GM19438 (cell line): ENCODE data around the gene CACNA1G.

Experiments used
- ATAC-seq: cut with Tn5 transposase; IDR thresholded peaks from one replicate; pipeline ENCODE4 v1.9.1; 2021; ENCODE audit warnings: low read depth; ENCODE audit not compliant: unreplicated experiment

CACNA1G gene

GRCh38 chr17:50665838-50666237 lies 105.3 kb downstream of the CACNA1G start:
- no peak for ATAC-seq

GRCh38 chr17:50666316-50666715 lies 105.8 kb downstream of the CACNA1G start:
- ATAC-seq: no peak

GRCh38 chr17:50667259-50668024 lies 106.9 kb downstream of the CACNA1G start:
- no peak for ATAC-seq

GRCh38 chr17:50668025-50668837 lies 107.7 kb downstream of the CACNA1G start:
- ATAC-seq: no peak

- no peak for ATAC-seq
Measured at GRCh38 chr17:50668838-50669581, 108.5 kb downstream of the CACNA1G start.

- ATAC-seq: no peak
Measured at GRCh38 chr17:50672071-50672470, 111.6 kb downstream of the CACNA1G start.

GRCh38 chr17:50672831-50673551 lies 112.5 kb downstream of the CACNA1G start:
- ATAC-seq: no peak

GRCh38 chr17:50675190-50675589 lies 114.7 kb downstream of the CACNA1G start:
- no peak for ATAC-seq

GRCh38 chr17:50675627-50676026 lies 115.1 kb downstream of the CACNA1G start:
- ATAC-seq: no peak

GRCh38 chr17:50676065-50676975 lies 115.8 kb downstream of the CACNA1G start:
- ATAC-seq: no peak
